Pons (tissue), 1 donor: ENCODE data around the gene PRIMPOL.
A peak's percentile ranks its signal among the peaks of the same experiment; 100 is the strongest.
"Not testable (repeated sequence)": the region's sequence is repeated elsewhere in the genome, so short reads cannot be mapped to it uniquely, and the experiment has no call there.

Source experiments
- DNase-seq: peaks from one replicate; pipeline ENCODE4 v3.0.0-alpha.2; 2016; ENCODE audit warnings: low spot score

Gene PRIMPOL

DNA sequence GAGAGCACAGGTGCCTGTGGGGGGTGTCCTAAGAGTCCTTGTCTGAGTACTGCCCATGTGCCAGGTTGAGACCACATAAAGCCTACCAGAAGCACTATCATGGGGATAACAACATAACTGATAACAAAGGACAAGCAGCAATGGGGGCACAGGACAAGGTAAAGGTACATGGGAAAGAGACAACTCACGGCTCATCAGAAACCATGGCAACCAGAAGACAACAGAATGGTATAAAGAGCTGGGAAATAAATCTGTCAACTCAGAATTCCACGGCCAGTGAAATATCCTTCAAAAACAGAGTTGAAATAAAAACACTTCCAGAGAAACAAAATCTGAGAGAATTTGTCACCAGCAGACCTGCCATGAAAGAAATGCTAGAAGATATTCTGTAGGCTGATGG lies 64.3 kb downstream of the PRIMPOL start:
- DNase-seq: no peak

DNA sequence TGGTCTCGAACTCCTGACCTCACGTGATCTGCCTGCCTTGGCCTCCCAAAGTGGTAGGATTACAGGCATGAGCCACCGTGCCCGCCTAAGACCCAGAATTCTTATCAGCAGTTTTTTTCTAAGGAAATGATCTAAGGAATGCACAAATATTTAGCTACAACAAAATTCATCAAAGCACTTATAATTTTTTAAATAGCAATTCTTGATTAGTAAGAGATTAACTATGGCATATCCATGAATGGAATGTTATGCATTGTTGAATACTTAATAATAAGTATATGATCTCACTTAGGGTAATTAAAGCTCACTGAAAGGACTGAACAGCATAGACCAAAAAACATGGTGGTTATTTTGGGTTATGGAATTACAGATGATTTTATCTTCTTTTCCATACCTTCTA lies 66.0 kb downstream of the PRIMPOL start:
- DNase-seq: no peak

DNA sequence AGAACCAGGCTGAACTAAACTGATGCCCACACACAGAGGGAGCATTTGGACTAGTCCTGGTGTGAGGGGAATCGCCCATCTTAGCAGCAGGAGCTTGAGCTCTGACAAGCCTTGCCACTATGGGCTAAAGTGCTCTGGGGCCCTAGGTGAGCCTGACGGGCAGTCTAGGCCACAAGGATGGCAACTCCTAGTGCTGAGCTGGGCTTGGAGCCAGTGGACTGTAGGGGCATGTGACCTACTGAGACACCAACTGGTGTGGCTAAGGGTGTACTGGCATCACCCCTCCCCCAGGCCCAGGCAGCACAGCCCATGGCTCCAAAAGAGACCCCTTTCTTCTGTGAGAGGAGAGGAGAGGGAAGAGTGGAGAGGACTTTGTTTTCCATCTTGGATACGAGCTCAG lies 69.9 kb downstream of the PRIMPOL start:
- no peak for DNase-seq

DNA sequence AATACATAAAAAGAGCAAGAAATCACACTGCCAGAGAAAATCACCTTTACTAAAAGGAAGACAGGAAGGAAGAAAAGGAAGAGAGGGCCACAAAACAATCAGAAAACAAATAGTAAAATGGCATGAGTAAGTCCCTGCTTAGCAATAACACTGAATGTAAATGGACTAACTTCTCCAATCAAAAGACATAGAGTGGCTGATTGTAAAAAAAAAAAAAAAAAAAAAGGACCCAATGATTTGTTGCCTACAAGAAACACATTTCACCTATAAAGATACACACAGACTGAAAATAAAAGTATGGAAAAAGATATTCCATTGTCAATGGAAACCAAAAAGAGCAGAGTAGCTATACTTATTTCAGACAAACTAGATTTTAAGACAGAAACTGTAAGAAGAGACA lies 71.7 kb downstream of the PRIMPOL start:
- DNase-seq: no peak

DNA sequence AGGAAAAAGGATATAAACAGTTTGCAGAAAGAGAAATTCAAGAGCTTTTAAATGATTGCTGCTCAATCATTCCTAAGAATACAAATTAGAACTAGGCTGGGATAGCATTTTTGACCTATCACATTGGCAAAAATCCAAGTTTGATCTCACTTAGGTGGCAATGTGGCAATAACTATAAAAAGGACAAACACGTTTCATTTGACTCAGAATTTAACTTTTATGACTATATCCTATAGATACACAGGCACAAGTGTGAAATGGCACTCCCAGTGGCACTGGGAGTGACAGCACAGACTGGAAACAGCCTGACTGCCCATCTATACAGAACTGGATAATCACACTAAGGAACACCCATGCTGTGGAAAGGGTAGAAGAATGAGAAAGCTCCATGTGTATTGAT lies 73.3 kb downstream of the PRIMPOL start:
- DNase-seq: no peak

DNA sequence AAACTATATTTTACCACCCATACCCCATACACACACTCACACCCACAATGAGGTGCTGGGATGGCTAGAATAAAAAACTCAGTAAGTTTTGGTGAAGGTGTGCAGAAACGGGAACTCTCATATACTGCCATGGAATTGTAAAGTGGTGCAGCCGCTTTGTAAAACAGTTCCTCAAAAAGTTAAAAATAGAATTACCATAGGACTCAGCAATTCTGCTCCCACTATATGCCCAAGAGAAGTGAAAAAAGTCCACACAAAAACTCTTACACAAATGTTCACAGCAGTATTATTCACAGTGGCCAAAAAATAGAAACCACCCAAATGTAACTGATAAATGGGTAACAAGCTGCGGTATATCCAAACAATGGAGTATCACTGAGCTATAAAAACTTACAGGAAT lies 77.9 kb downstream of the PRIMPOL start:
- no peak for DNase-seq

DNA sequence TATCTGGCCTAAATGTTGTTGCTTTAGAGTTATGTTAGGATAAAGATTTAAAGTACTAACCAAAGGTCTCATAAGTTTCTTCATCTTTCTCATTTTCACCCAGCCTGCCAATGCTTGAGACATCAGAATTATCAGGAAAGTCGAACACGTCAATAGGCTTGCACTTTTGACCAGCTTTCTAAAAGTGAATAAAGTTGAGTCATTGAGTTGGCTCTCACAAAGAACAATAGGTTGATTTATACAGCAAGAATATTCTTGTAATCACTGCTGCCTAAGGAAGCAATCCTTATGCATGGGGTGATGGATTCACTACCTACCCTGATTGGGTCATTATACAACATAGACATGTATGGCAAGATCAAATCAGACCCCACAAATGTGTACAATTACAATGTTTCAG lies 79.3 kb downstream of the PRIMPOL start:
- no peak for DNase-seq

- no peak for DNase-seq
Observed at GRCh38 chr4:184729946-184730345, 80.4 kb downstream of the PRIMPOL start.

DNA sequence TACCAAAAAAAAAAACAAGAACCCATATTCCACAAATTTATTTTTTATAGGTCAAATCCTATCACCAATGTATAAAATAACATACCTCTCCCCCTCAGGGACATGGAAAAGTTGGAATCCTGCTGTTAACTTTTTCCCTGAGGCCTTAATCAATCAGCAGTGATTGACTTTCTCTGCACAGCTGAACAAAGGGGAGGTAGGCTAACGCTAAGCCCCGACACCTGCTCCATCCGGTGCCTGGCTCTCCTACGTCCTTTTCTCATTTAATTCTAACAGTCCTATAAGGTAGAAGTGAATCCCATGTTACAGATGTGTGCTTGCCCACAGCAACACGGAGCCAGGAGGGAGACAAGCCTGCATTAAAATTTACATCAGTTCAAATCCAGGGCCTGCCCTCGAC lies 81.5 kb downstream of the PRIMPOL start:
- no peak for DNase-seq

DNA sequence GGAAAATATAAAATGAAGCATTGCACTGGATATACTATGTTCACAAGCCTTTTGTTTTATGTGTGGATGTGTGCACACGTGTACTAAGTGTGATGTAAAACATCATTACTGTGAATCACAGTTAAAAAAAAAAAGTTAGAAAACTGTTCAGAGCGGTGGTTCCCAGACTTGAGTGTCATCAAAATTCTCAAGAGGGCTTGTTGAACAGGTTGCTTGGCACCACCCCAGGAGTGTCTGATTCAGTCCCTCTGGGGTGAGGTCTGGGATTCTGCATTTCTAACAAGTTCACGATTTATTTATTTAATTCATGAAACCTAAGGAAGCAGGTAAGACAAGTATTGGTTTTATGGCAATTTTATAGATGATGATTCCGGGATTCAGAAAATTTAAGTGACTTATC lies 82.6 kb downstream of the PRIMPOL start:
- no peak for DNase-seq

DNA sequence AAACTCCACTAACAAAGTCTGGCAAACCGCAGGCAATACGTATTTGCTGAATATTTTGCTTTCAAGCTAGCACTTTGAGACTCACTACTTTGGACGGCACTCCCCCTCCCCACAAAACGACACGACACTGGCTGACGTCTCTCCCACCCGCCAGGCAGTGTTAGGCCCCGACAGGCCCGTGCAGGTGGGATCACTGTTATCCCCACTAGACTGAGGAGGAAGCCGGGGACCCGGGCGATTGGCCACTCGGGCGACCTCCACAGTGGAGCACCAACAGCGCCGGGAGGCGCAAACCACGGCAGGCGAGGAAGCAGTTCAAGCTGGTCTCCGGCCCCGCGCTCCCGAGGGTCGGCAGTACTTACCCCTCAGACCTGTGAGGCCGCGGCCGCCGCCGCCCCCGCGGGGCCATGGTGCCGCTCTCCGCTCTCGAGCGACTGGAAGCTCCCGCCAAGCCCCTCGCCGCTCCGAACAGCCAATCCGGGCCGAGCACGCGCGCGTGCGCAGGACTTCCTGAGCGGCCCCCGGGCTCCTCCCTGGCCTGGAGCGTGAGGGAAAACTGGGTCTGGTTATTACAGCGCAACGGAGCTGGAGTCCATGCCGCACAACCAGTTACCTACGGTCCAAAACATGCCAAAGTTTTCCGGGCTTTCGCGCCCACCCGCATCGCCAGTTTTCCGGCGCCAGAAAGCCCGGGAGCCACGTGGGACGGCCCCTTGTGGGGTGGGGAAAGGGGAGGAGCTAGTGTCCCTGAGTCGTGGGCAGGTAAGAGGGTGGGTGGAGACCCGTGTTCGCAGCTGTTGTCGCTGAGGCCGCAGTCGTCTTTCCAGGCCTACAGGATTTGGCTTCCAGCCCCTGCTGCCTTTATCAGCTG lies 84.4 kb downstream of the PRIMPOL start, which contains the start of gene CENPU:
Gene CENPU, minus strand, starts transcription at position 443 of the 871 bp plus-strand sequence. Its CDS starts 34 bp downstream, at position 409.
- DNase-seq: peak; percentile 94

DNA sequence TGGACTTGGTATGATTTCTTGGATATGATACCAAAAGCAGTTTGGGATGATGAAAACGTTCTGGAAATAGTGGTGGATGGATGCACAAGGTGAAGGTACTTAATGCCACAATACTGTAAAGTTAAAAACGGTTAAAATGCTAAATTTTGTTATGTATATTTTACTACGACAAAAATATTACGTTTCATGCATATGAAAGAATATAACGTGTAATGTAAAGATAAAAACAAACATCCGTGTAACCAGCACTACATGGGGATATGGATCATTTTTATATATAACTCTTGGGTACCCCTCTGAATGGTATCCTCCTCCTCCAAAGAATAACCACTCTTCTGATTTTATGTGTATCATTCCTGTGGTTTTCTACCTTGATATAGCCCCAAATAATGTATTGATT lies 85.2 kb downstream of the PRIMPOL start:
- no peak for DNase-seq

DNA sequence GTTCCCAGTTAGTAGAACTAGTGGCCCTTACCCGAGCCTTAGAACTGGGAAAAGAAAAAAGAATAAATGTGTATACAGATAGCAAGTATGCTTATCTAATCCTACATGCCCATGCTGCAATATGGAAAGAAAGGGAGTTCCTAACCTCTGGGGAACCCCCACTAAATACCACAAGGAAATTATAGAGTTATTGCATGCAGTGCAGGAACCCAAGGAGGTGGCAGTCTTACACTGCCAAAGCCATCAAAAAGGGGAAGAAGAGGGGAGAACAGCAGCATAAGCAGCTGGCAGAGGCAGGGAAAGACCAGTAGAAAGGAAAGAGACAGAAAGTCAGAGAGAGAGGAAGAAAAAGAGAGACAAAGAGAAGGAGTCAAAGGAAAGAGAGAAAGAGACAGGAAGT lies 90.0 kb downstream of the PRIMPOL start:
- not testable (repeated sequence) for DNase-seq

DNA sequence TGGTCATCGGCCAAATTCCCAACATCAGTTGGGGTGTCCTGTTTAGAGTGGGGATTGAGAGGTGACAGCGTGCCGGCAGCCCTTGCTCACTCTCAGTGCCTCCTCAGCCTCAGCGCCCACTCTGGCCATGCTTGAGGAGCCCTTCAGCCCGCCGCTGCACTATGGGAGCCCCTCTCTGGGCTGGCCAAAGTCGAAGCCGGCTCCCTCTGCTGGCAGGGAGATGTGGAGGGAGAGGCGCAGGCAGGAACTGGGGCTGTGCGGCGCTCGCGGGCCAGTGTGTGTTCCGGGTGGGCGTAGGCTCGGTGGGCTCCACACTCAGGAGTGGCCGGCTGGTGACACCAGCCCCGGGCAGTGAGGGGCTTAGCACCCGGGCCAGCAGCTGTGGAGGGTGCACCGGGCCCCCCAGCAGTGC lies 91.4 kb downstream of the PRIMPOL start:
- no peak for DNase-seq

DNA sequence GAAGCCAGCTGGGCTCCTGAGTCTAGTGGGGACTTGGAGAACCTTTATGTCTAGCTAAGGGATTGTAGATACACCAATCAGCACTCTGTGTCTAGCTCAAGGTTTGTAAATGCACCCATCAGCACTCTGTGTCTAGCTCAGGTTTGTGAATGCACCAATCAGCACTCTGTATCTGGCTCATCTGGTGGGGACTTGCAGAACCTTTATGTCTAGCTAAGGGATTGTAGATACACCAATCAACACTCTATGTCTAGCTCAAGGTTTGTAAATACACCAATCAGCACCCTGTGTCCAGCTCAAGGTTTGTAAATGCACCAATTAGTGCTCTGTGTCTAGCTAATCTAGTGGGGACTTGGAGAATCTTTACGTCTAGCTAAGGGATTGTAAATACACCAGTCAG lies 92.1 kb downstream of the PRIMPOL start:
- not testable (repeated sequence) for DNase-seq

DNA sequence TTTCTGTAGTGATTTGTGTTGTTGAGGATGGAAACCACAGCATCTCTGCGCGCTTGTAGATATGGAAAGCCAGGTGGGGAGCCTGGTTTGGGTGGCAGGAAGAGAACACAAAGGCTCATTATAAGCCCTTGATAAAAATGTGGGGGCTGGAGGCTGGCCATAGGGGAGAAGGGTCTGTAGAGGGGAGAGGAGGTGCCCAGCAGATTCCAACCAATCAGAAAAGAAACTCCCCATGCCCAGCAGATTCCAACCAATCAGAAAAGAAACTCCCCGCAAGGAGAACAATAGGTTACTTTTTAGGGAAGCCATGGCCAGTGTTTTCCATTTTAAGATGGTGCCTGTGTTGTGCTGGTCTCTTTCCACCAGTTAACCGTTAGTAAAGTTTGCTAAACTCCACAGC lies 94.1 kb downstream of the PRIMPOL start:
- DNase-seq: no peak

- DNase-seq: no peak
Observed at GRCh38 chr4:184744236-184744635, 94.7 kb downstream of the PRIMPOL start.
